HepG2 (cell line): ENCODE results near the gene NUDT21. TPM values are rescaled to one million over a fixed set of nuclear protein-coding genes. Genes with fewer than 3 reads are reported as not detected.

ENCODE experiments used
- AHDC1 ChIP-seq: sonication (generic); formaldehyde crosslinking; IDR thresholded peaks from 2 replicates; pipeline ENCODE4 v1.5.1; 2020; ENCODE audit warnings: mild to moderate bottlenecking, missing genetic modification reagents, borderline replicate concordance
- BRCA1 ChIP-seq: sonication (generic); formaldehyde crosslinking; IDR thresholded peaks from 2 replicates; pipeline ENCODE4 v1.4.0; 2020; ENCODE audit warnings: missing genetic modification reagents
- CAMTA2 ChIP-seq: sonication (generic); formaldehyde crosslinking; IDR thresholded peaks from 2 replicates; pipeline ENCODE4 v1.4.0; 2020; ENCODE audit warnings: mild to moderate bottlenecking, missing genetic modification reagents, borderline replicate concordance
- CREB1 ChIP-seq, 2 experiments: fragments of 450-650 bp in 1 of 2; IDR thresholded peaks; 2 replicates each; pipeline ENCODE4 v1.6.1; 2016 to 2017; ENCODE audit warnings: control low read depth in 1 of 2, mild to moderate bottlenecking in 1 of 2, missing compliant biosample characterization in 1 of 2, missing genetic modification characterization in 1 of 2
- FOXA3 ChIP-seq: IDR thresholded peaks from 2 replicates; pipeline ENCODE4 v1.6.1; 2016; ENCODE audit warnings: missing genetic modification reagents, missing compliant biosample characterization
- GATAD2A ChIP-seq: IDR thresholded peaks from 2 replicates; pipeline ENCODE4 v1.6.1; 2016
- NR2C2 ChIP-seq: sonication (generic); formaldehyde crosslinking; IDR thresholded peaks from 2 replicates; pipeline ENCODE4 v1.4.0; 2020; ENCODE audit warnings: missing genetic modification reagents, mild to moderate bottlenecking, moderate library complexity, borderline replicate concordance
- RARA ChIP-seq: IDR thresholded peaks from 2 replicates; pipeline ENCODE4 v1.6.1; 2016; ENCODE audit warnings: missing genetic modification reagents, missing compliant biosample characterization
- ZGPAT ChIP-seq: IDR thresholded peaks from 2 replicates; pipeline ENCODE4 v1.6.1; 2016; ENCODE audit warnings: mild to moderate bottlenecking
- ZSCAN25 ChIP-seq: sonication (generic); formaldehyde crosslinking; IDR thresholded peaks from 2 replicates; pipeline ENCODE4 v1.8.0; 2022; ENCODE audit warnings: mild to moderate bottlenecking, missing genetic modification reagents
- polyA plus RNA-seq, 8 experiments: library from polyadenylated mRNA; depleted of rRNA in 3 of 8; stranded (reverse) in 7 of 8; unstranded in 1 of 8; fragments of >200 nt; fragmentation: Illumina TruSeq in 4 of 8; extraction: Trizol in 4 of 8; gene quantifications; 2 replicates each; pipeline versions ENCODE4 v1.2.1 to v1.2.3, GENCODE V29; 2011 to 2016; ENCODE audit warnings: low read depth in 4 of 8, missing spikeins in 1 of 8, mixed read lengths in 1 of 8; ENCODE audit not compliant: insufficient read depth in 1 of 8
- total RNA-seq, 5 experiments: library from RNA; depleted of rRNA; stranded (reverse); fragments of >200 nt; fragmentation: Illumina TruSeq; extraction: Trizol; gene quantifications; 2 replicates each; pipeline ENCODE4 v1.2.3, GENCODE V29; 2016; ENCODE audit warnings: low read depth in 1 of 5
- TF ChIP-seq, protein P1 (sequence below): sonication (generic); formaldehyde crosslinking; IDR thresholded peaks from 2 replicates; pipeline ENCODE4 v1.5.0; 2020; ENCODE audit warnings: mild to moderate bottlenecking, missing genetic modification reagents, borderline replicate concordance
- TF ChIP-seq, protein P2 (sequence below): IDR thresholded peaks from 2 replicates; pipeline ENCODE4 v1.6.1; 2012; ENCODE audit warnings: low read depth, low read length, improper control_type of control experiment
- TF ChIP-seq, protein P3 (sequence below): sonication (generic); formaldehyde crosslinking; IDR thresholded peaks from 2 replicates; pipeline ENCODE4 v1.4.0; 2020; ENCODE audit warnings: missing genetic modification reagents, borderline replicate concordance

Gene NUDT21
- total and polyA plus RNA-seq, 2 of the 13 experiments (the other 11 are each of a cell fraction or from before 2014, with no cell fraction given): 177 to 210 TPM

DNA sequence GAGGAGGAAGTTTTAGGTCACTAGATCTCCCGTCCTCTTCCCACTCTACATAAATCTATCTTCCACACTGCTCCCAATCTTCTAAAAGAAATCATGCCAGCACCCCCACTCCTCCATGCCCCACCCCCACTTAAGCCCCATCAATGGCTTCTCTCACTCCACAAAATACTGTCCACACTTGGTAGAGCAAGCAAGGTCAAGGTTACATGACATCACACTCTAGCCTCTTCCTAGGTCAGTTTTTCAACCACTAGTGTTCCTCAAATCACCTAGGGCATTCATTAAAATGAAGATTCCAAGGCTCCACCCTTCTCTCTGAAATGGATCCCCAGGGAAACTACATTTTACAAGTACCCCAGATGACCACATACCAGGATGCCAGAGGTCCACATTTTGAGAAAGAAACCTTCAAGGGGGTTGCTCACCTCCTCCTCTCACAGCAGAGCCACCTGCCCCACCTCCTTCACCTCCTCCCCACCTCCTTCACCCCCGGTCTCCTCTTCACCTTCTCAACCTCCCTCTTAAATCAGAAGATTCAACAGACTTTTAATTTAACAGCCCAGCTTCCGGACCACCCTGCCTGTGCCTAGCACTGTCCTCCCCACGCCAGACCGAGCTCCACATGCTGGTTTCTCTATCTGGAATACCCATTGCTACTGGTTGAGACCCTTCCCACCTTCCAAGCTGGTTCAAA, 29.0 kb downstream of the NUDT21 start (continued):
- TF ChIP-seq CAMTA2 (no peak), NR2C2 (CRISPR knock-in tag) (peak; percentile 56), ZSCAN25 (no peak), FOXA3 (CRISPR knock-in tag) (no peak), BRCA1 (CRISPR knock-in tag) (no peak), ZGPAT (CRISPR knock-in tag) (0 out of 2 replicates have a peak, but pooled peaks have one; percentile 5), CREB1 (IDR thresholded peaks at IDR 0.05) (no peak), CREB1 (CRISPR knock-in tag; IDR thresholded peaks at IDR 0.05) (peak; percentile 57), GATAD2A (peak; percentile 28; the same call in 1 of the 2 replicates), RARA (CRISPR knock-in tag) (peak; percentile 67), AHDC1 (0 out of 2 replicates have a peak, but pooled peaks have one; percentile 19)
- TF ChIP-seq, protein P1, sequence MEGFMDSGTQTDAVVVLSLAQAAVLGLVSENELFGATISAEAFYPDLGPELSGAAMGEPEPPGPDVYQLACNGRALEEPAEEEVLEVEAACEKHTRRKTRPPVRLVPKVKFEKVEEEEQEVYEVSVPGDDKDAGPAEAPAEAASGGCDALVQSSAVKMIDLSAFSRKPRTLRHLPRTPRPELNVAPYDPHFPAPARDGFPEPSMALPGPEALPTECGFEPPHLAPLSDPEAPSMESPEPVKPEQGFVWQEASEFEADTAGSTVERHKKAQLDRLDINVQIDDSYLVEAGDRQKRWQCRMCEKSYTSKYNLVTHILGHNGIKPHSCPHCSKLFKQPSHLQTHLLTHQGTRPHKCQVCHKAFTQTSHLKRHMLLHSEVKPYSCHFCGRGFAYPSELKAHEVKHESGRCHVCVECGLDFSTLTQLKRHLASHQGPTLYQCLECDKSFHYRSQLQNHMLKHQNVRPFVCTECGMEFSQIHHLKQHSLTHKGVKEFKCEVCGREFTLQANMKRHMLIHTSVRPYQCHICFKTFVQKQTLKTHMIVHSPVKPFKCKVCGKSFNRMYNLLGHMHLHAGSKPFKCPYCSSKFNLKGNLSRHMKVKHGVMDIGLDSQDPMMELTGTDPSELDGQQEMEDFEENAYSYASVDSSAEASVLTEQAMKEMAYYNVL: no peak
- TF ChIP-seq, protein P2, sequence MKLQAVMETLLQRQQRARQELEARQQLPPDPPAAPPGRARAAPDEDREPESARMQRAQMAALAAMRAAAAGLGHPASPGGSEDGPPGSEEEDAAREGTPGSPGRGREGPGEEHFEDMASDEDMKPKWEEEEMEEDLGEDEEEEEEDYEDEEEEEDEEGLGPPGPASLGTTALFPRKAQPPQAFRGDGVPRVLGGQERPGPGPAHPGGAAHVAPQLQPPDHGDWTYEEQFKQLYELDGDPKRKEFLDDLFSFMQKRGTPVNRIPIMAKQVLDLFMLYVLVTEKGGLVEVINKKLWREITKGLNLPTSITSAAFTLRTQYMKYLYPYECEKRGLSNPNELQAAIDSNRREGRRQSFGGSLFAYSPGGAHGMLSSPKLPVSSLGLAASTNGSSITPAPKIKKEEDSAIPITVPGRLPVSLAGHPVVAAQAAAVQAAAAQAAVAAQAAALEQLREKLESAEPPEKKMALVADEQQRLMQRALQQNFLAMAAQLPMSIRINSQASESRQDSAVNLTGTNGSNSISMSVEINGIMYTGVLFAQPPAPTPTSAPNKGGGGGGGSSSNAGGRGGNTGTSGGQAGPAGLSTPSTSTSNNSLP: no peak
- TF ChIP-seq, protein P3, sequence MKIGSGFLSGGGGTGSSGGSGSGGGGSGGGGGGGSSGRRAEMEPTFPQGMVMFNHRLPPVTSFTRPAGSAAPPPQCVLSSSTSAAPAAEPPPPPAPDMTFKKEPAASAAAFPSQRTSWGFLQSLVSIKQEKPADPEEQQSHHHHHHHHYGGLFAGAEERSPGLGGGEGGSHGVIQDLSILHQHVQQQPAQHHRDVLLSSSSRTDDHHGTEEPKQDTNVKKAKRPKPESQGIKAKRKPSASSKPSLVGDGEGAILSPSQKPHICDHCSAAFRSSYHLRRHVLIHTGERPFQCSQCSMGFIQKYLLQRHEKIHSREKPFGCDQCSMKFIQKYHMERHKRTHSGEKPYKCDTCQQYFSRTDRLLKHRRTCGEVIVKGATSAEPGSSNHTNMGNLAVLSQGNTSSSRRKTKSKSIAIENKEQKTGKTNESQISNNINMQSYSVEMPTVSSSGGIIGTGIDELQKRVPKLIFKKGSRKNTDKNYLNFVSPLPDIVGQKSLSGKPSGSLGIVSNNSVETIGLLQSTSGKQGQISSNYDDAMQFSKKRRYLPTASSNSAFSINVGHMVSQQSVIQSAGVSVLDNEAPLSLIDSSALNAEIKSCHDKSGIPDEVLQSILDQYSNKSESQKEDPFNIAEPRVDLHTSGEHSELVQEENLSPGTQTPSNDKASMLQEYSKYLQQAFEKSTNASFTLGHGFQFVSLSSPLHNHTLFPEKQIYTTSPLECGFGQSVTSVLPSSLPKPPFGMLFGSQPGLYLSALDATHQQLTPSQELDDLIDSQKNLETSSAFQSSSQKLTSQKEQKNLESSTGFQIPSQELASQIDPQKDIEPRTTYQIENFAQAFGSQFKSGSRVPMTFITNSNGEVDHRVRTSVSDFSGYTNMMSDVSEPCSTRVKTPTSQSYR (CRISPR knock-in tag): peak; percentile 87
